COLO829 (cell line): ENCODE measurements around the gene PLA2G3.
"Not testable (repeated sequence)": the region's sequence is repeated elsewhere in the genome, so short reads cannot be mapped to it uniquely, and the experiment has no call there.

Experiments used
- DNase-seq: peaks from one replicate; pipeline ENCODE4 v3.0.0; 2012; ENCODE audit warnings: low spot score

The PLA2G3 gene, protein sequence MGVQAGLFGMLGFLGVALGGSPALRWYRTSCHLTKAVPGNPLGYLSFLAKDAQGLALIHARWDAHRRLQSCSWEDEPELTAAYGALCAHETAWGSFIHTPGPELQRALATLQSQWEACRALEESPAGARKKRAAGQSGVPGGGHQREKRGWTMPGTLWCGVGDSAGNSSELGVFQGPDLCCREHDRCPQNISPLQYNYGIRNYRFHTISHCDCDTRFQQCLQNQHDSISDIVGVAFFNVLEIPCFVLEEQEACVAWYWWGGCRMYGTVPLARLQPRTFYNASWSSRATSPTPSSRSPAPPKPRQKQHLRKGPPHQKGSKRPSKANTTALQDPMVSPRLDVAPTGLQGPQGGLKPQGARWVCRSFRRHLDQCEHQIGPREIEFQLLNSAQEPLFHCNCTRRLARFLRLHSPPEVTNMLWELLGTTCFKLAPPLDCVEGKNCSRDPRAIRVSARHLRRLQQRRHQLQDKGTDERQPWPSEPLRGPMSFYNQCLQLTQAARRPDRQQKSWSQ

DNA sequence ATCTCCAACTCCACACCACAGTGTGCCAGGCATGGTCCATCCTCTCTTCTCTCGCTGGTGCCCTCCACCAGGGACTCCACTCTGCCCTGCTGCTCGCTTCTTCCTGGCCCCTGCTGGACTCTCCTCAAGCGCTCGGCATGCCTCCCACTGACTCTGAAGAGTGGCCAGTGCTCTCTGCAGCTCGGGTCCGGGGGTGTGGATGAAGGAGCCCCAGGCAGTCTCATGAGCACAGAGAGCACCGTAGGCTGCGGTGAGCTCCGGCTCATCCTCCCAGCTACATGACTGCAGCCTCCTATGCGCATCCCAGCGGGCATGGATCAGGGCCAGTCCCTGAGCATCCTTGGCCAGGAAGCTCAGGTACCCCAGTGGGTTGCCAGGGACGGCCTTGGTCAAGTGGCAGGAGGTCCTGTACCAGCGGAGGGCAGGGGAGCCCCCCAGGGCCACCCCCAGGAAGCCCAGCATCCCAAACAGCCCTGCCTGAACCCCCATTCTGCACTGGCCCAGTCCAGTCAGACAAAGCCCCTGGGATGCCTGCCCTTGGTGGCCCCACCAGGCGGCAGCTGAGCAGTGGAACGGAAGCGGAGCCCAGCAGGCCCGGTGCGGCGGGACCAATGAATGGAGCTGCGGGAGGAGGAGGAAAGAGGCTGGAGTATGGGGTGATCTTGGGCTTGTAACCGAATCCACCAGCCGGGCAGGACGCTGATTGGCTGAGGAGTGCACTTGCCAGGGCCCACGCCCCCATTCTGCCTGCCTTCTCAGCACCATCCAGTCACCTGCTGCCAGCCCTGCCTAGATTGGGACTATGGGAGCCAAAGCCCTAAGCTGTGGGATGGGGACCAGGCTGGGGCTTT lies at the start of gene PLA2G3:
Gene PLA2G3 (minus strand): TSS at position 643 of the 851 bp plus-strand sequence. CDS start 154 bp downstream, at position 489.
- no peak for DNase-seq

DNA sequence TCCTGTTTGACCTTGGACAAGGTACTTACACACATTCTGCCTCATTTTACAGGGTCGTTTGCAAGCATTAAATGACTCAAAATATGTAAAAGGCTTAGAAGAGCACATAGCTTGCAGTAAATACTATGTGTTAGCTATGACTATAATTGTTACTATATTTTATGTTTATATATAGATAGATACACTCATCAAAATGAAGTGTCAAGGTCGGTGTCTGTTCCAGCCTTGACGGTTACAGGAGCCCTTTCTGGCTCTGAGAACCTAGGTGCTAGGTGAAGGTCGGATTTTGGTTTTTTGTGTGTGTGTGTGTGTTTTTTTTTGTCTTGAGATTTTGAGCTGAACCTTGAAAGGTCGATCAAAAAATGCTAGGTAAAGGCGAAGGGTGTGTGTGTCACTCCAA lies 47.3 kb upstream of the PLA2G3 start:
- DNase-seq = no peak

DNA sequence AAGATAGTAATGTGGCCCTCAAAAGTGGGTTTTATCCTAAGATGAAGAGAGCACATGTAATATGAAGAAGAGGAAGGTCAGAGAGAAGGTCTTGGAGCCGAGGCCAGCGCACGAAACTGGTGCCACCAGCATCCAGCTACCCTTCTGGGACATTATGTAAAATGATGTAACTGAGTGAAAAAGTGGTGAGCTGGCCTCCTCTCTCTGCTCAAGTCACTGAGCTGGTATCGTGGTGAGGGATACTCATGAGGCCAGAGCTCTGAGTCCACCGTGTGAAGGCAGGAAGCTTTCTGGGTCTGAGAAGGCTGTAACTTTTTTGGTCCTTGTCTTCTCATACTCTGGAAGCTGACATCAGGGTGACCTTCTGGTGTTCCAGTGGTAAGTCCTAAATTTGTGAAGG lies 44.7 kb upstream of the PLA2G3 start:
- DNase-seq = no peak

DNA sequence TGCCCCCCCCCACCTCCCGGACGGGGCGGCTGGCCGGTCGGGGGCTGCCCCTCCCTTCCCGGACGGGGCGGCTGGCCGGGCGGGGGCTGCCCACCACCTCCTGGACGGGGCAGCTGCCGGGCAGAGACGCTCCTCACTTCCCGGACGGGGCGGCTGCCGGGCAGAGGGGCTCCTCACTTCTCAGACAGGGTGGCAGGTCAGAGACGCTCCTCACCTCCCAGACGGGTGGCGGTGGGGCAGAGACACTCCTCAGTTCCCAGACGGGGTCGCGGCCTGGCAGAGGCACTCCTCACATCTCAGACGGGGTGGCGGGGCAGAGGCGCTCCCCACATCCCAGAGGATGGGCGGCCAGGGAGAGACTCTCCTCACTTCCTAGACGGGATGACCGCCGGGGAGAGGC lies 43.7 kb upstream of the PLA2G3 start:
- no peak for DNase-seq

DNA sequence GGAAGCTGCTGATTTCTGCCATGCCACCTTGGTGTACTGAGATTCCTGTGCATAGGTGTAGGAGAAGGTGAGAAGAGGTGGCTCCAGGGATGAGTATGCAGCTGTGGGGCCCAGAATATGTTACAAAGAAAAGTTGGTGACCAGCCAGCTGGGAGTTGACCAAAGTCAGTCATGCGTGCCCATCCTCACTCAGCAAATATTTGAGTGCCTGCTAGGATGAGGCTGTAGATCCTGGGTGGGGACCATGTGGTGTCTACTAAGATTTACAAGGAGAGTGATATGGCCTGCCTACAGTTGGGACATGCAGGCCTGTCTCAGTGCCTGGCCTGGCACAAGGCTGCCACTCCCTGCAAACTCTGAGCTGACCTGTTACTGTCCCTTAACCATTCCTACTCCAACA lies 39.0 kb upstream of the PLA2G3 start:
- DNase-seq = no peak

DNA sequence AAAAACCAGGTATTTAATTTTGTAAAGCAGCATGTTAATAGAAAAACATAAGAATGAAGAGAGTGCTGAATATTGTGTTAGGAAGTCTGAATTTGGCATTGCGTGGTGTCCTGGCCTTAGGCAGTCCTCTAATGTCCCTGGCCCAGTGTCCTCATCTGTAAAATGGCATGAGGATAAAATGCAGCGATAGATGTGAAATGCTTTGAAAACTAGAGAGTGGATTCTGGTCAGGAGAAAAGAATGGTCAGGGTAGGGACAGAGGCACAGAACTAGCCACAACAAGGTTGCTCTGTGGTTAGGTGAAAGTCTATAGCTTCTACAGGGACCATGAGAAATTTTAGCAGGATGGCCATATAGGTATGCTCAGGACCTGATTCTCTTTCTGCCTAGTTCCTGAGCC lies 38.6 kb upstream of the PLA2G3 start:
- no peak for DNase-seq

DNA sequence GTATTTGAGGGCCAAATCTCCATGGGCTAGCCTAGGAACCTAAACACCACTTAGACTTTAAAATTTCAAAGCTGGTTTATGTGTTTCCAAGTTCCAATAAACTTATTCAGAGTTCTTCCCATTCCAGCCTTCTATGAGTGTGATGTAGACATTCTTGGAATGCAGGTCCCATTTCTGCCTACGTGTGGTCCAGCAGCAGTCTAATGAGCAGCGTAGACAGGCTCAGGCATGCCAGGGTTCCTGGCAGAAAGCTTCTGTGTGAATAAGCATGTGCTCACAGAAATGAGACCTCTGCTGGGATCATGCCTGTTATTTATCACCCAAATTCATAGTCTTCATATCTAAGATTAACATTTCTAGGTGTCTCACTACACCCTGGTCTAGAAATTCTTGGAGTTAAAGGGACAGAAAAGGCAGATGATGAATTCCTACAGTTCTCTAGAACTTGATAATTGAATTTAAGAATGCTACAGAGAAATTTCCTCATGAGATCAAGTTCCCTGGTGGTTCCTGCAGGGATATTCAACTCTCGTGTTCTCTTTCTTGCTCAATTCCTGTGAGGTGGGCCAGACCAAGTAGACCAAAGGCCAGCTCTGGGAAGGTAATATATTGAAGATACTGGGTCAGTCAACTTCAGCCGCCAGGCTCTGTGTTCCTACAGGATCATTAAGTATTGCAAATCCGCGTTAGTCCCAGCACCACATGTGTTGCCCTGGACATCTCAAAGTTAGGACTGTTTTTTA lies 37.3 kb upstream of the PLA2G3 start:
- no peak for DNase-seq

DNA sequence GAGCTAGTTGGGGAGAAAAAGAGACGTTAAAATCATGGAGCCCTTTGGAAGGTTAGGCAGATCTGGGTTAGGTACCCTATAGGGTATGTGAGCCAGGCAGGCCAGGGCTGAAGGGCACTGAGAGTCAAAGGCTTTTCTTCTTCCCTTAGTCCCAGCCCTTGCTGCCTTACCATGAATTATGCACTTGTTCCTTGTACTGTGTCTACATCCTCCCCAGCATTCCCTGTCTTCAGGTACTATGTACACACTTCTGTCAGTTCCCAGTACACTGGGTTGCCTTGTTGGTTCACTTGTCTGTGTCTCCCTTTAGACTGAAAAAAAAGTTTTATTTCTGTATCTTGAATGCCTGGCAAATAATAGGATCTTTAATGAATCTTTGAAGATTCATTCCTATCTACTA lies 36.6 kb upstream of the PLA2G3 start:
- DNase-seq = no peak

DNA sequence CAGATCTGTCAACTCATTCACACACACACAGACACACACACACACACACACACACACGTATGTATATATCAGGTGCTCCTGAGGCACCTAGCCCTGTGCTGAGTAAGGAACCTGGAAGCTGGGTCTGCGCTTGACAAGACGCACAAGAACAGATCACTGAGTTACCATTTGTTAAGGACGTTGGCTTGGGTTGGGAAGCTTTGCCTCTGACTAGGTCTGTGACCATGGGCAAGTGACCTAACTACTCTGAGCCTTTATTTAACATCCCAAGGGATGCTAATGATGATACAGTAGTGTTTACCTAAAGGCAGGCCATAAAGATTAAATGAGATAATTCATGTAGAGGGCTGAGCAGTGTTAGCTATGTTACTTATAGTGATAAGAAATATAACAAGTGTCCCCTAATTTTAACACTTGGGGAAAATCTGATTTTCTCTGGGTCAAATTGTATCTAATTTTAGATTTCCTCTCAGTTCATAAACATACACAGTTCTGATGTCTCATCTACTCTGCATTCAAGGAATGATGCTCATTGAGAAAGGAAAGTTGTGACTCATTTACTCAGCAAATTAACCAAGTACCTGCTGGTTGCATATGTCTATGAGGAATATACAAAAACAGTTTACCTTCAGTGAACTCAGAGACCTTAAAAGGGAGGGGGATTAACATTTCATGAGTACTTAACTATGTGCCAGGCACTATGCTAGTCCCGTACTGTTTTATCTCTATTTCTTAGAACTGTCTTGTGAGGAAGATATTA lies 33.3 kb upstream of the PLA2G3 start:
- peak; percentile 50 for DNase-seq

DNA sequence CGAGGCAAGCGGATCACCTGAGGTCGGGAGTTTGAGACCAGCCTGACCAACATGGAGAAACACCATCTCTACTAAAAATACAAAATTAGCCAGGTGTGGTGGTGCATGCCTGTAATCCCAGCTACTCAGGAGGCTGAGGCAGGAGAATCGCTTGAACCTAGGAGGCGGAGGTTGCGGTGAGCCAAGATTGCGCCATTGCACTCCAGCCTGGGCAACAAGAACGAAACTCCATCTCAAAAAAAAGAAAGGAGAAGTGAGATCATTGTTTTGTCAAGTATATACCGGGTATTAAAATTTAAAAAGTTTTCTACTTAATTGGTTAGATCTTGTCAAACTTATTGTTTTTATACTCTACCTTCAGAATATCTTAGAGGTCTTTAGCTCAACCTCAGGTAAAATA lies 31.4 kb upstream of the PLA2G3 start:
- DNase-seq = not testable (repeated sequence)

DNA sequence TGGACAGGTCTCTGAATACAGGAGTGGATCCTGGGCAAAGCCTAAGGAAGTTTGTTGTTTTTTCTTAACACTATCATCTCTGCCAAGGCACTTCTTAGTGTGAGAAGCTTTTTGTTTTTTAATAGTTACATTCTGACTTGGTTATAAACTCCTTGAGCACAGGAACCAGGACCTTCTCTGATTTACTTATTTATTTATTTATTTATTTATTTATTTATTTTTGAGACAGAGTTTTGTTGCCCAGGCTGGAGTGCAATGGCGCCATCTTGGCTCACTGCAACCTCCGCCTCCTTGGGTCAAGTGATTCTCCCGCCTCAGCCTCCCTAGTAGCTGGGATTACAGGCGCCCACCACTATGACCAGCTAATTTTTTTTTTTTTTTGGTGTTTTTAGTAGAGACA lies 30.7 kb upstream of the PLA2G3 start:
- no peak for DNase-seq

DNA sequence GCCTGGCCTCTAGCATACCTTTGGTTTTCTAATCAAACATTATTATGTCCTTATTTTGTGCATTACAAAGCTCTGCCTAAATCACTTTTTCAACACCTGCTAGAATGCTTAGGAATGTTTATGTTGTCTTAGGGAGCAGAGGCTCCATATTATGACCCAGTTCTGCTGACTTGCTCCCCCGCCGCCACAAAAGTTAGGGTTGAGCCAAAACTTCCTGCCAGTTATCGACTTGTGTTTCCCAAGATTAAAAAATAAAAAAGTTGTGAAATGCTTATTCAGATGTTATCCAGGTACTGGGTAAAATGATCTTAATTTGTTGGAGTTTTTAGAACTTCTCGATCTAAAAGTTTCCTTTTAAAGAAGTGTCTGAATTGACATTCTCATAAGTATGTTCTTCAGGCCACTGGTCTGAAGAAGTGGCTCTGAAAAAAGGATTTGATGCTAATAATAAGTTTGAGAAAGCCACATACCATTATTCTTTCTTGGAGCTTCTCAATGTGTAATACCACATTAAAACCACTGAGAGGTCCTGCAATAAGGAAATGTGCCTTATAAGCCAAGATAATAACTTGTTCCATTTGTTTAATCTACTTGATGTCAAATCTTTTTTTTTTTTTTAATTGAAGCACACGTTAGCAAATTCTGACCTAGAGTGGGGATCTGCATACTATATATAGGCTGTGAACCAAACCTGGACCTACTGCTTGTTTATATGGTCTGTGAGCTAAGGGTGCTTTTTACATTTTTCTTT lies 21.9 kb upstream of the PLA2G3 start:
- no peak for DNase-seq

DNA sequence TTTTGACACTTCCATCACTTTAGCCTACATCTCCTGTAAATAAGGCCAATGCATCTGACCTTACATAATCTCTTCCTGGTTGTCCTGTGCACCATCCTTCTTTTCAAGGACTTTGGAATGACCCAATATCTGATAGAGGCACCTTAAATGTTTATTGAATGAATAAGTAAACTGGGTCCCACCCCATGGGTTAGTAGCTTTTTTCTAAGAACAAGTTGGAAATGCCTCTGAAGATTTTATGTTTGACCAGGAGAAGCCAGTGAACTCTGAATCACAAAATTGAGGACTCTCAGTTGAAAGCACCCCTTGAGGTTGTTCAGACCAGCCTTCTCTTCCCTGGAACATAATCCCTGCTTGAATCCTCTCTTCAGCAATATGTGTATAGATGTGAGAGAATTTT lies 21.1 kb upstream of the PLA2G3 start:
- no peak for DNase-seq

DNA sequence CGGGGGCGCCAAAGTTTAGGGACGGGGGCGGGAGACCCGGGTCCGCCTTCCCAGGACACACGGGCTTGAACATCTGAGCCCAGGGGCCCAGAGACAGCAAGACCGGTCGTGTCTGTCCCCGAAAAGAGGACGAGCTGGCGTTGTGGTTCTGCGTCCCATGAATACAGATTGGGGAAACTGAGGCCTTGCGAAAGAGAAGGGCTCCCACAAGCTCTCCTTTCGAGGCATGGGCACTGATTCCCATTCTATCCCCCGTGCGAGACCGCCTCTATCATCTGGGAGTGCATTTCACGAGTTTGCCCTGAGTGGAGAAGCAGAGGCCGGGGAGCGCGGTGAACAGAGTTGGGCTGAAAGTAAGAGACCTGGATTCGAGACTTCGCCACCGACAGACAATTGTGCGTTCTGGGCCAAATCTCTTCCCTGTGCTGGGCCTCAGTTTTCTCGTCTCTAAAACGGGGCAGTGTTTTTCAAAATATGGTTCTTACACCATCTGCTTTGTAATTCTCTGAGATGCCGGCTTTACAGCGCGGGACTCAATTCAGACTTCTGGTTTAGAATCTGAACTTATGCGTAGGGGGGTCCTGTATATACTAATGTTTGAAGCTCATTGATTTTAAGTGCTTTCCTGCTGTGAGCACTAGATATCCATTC lies 20.1 kb upstream of the PLA2G3 start:
- DNase-seq = peak; percentile 40

DNA sequence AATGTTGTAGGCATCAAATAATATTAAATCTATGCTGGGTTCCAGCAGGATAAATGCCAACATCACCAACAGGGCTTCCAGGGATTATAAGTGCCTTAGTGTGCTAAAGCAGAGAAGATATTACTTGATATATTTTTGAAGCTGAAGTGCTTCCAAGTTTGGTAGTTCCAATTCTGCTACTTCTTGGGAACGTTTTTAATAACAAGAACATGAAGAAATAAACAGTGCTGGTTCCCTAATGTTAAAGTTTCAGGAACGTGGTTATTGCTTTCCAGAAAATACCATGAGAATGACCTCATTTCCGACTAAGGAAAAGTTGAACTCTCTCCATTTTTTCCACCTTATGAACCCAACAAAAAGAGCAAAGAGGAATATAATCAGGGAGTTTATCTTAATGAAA lies 15.1 kb upstream of the PLA2G3 start:
- no peak for DNase-seq

DNA sequence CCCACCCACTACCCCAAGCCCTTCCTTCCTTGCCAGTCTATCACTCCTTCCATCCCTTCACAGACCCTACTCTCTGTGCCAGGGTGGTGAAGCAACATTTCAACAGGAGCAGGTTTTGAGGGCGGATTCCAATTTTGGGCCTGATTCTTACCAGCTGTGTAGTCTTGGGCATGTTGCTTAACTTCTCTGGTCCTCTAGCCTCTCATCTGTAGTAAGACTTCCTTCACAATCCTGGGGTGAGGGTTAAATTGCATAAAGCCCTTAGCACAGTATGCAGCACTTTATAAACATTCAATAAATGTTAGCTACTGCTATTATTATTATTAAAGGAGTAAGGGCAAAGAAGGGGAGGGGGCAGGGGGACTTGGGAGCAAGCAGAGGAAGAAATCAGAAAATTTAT lies 14.7 kb upstream of the PLA2G3 start:
- DNase-seq = no peak

DNA sequence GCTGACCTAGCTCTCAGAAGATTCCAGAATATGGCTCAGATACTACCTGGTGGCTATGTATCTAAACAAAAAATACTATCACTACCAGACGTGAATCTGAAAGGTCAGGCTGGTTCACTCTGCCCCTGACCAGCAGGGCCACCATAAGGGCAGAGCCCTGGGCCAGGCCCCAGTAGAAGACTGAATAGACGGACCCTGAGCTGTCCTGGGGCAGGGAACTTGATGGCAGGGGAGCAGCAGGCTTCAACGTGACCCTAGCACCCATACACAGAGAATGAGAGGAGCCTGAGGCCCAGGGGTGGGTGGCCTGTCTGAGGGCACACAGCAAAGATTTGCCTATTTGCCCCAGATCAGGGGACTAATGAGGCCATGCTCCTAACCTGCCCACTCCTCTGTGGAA lies 13.0 kb upstream of the PLA2G3 start:
- DNase-seq = no peak

DNA sequence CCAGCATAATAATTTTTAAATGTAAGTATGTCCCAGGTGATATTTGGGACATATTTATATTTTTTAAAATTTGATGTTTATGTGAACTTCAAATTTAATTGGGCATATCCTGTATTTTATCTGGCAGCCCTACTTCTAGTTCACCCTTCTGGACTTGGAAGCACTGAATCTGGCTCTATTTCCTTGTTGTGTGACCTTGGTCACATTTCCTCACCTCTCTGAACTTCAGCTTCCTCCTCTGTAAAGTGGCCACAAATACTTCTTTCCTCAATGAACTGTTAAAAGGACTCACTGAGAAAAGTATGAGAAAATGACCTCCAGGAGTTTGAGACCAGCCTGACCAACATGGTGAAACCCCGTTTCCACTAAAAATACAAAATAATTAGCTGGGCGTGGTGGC lies 11.6 kb upstream of the PLA2G3 start:
- no peak for DNase-seq

DNA sequence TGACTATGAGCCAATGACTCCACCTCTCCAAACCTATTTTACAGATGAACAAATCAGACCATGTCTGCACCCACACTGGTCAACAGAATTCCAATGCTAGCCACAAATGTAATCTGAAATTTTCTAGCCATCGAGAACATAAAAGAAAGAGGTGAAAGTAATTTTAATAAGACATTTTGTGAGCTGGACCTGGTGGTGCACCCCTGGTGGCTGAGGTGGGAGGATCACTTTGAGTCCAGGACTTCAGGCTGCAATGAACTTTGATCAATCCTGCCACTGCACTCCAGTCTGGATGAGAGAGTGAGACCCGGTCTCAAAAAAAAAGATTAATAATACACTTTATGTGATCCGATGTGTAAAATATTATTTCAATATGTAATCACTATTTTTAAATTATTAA lies 10.3 kb upstream of the PLA2G3 start:
- no peak for DNase-seq

DNA sequence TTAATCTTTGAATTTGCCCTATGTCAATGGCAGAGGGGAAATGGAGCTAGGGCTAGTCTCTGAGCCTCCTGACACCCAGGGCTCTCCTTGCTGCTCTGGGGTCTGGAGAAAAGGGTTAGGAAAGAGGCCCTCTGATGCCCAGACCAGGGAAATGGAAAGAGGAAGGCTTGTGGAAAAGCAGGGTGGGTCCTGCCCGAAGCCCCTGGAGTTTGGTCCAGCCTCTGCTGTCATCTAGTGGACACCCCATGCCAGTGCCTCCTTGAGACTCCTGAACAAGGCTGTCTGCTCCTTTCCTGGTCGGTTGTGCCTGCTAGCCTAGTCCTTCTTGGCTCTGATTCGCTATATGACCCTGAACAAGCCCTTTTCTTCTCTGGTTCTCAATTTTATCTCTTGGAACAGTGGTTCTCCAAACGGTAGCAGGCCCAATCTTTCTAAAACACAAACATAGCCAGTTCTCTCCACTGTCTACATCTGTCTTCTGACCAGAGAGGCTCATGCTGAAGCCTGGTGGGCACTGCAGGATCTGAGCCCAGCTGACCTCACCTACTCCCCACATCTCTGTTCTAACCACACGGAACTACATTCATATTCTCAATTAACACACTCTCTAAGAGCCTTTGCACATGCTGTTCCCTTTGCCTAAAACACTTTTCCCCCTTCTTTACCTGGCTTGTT lies 8.8 kb upstream of the PLA2G3 start:
- peak; percentile 90 for DNase-seq
